ENCODE data around the gene ELOB.

Gene ELOB

GRCh38 chr16:2777231-2777902 lies at the start of gene ELOB:
Gene ELOB, minus strand, starts transcription at chr16:2777280. Its CDS starts 41 bp downstream, at chr16:2777239.
- peaks cover 33% of the 10 kb centered on the region for H3K4me1 ChIP-seq (ENCODE audit: control insufficient read depth, insufficient read depth, low read length)
- no peaks in the 10 kb centered on the region for H3K9me3 ChIP-seq (ENCODE audit: control insufficient read depth, low read length)
- peaks cover 26% of the 10 kb centered on the region for H3K36me3 ChIP-seq (ENCODE audit: control insufficient read depth, insufficient read depth, low read length, severe bottlenecking)
- DNase-seq (ENCODE audit: low read depth) = peak; percentile 95
- peak within 1 kb of the TSS; percentile 100 for H3K9ac ChIP-seq (ENCODE audit: low read length)
- H3K4me3 ChIP-seq (ENCODE audit: low read length) = peak within 1 kb of the TSS; percentile 98
- peaks cover under 1% of the 10 kb centered on the region for H3K27me3 ChIP-seq (replicated peaks; ENCODE audit: control insufficient read depth, insufficient read depth, low read length)

- Histone ChIP-seq H3K27me3 (replicated peaks; ENCODE audit: control insufficient read depth, insufficient read depth, low read length) (peaks cover 50% of the 10 kb centered on the region), H3K9me3 (ENCODE audit: control insufficient read depth, low read length) (no peaks in the 10 kb centered on the region), H3K4me1 (ENCODE audit: control insufficient read depth, insufficient read depth, low read length) (no peaks in the 10 kb centered on the region), H3K9ac (ENCODE audit: low read length) (no peak overlapping the region), H3K36me3 (ENCODE audit: control insufficient read depth, insufficient read depth, low read length, severe bottlenecking) (no peaks in the 10 kb centered on the region), H3K4me3 (ENCODE audit: low read length) (no peak overlapping the region)
- DNase-seq (ENCODE audit: low read depth) = no peak
Measured at GRCh38 chr16:2825906-2826305, 48.8 kb upstream of the ELOB start.

- Histone ChIP-seq H3K27me3 (replicated peaks; ENCODE audit: control insufficient read depth, insufficient read depth, low read length) (peaks cover 54% of the 10 kb centered on the region), H3K4me1 (ENCODE audit: control insufficient read depth, insufficient read depth, low read length) (no peaks in the 10 kb centered on the region), H3K9me3 (ENCODE audit: control insufficient read depth, low read length) (no peaks in the 10 kb centered on the region), H3K9ac (ENCODE audit: low read length) (no peak overlapping the region), H3K4me3 (ENCODE audit: low read length) (no peak overlapping the region), H3K36me3 (ENCODE audit: control insufficient read depth, insufficient read depth, low read length, severe bottlenecking) (no peaks in the 10 kb centered on the region)
- DNase-seq (ENCODE audit: low read depth) = no peak
Measured at GRCh38 chr16:2825049-2825742, 48.1 kb upstream of the ELOB start.

GRCh38 chr16:2824626-2825025 lies 47.5 kb upstream of the ELOB start:
- Histone ChIP-seq H3K9ac (ENCODE audit: low read length) (no peak overlapping the region), H3K27me3 (replicated peaks; ENCODE audit: control insufficient read depth, insufficient read depth, low read length) (peaks cover 59% of the 10 kb centered on the region), H3K36me3 (ENCODE audit: control insufficient read depth, insufficient read depth, low read length, severe bottlenecking) (no peaks in the 10 kb centered on the region), H3K4me3 (ENCODE audit: low read length) (no peak overlapping the region), H3K4me1 (ENCODE audit: control insufficient read depth, insufficient read depth, low read length) (no peaks in the 10 kb centered on the region), H3K9me3 (ENCODE audit: control insufficient read depth, low read length) (no peaks in the 10 kb centered on the region)
- no peak for DNase-seq (ENCODE audit: low read depth)

GRCh38 chr16:2822496-2822895 lies 45.4 kb upstream of the ELOB start:
- DNase-seq (ENCODE audit: low read depth) = no peak
- Histone ChIP-seq H3K4me3 (ENCODE audit: low read length) (no peak overlapping the region), H3K27me3 (replicated peaks; ENCODE audit: control insufficient read depth, insufficient read depth, low read length) (peaks cover 62% of the 10 kb centered on the region), H3K9ac (ENCODE audit: low read length) (no peak overlapping the region), H3K36me3 (ENCODE audit: control insufficient read depth, insufficient read depth, low read length, severe bottlenecking) (no peaks in the 10 kb centered on the region), H3K4me1 (ENCODE audit: control insufficient read depth, insufficient read depth, low read length) (no peaks in the 10 kb centered on the region), H3K9me3 (ENCODE audit: control insufficient read depth, low read length) (no peaks in the 10 kb centered on the region)

GRCh38 chr16:2822158-2822495 lies 45.0 kb upstream of the ELOB start:
- H3K27me3 ChIP-seq (replicated peaks; ENCODE audit: control insufficient read depth, insufficient read depth, low read length) = peaks cover 59% of the 10 kb centered on the region
- no peak overlapping the region for H3K4me3 ChIP-seq (ENCODE audit: low read length)
- H3K9ac ChIP-seq (ENCODE audit: low read length) = no peak overlapping the region
- DNase-seq (ENCODE audit: low read depth) = no peak
- no peaks in the 10 kb centered on the region for H3K9me3 ChIP-seq (ENCODE audit: control insufficient read depth, low read length)
- H3K4me1 ChIP-seq (ENCODE audit: control insufficient read depth, insufficient read depth, low read length) = no peaks in the 10 kb centered on the region
- H3K36me3 ChIP-seq (ENCODE audit: control insufficient read depth, insufficient read depth, low read length, severe bottlenecking) = no peaks in the 10 kb centered on the region

GRCh38 chr16:2821487-2822157 lies 44.5 kb upstream of the ELOB start:
- Histone ChIP-seq H3K36me3 (ENCODE audit: control insufficient read depth, insufficient read depth, low read length, severe bottlenecking) (no peaks in the 10 kb centered on the region), H3K4me1 (ENCODE audit: control insufficient read depth, insufficient read depth, low read length) (no peaks in the 10 kb centered on the region), H3K9ac (ENCODE audit: low read length) (no peak overlapping the region), H3K27me3 (replicated peaks; ENCODE audit: control insufficient read depth, insufficient read depth, low read length) (peaks cover 54% of the 10 kb centered on the region), H3K4me3 (ENCODE audit: low read length) (no peak overlapping the region), H3K9me3 (ENCODE audit: control insufficient read depth, low read length) (no peaks in the 10 kb centered on the region)
- no peak for DNase-seq (ENCODE audit: low read depth)

- Histone ChIP-seq H3K36me3 (ENCODE audit: control insufficient read depth, insufficient read depth, low read length, severe bottlenecking) (no peaks in the 10 kb centered on the region), H3K9ac (ENCODE audit: low read length) (no peak overlapping the region), H3K4me1 (ENCODE audit: control insufficient read depth, insufficient read depth, low read length) (no peaks in the 10 kb centered on the region), H3K4me3 (ENCODE audit: low read length) (no peak overlapping the region), H3K27me3 (replicated peaks; ENCODE audit: control insufficient read depth, insufficient read depth, low read length) (peaks cover 51% of the 10 kb centered on the region), H3K9me3 (ENCODE audit: control insufficient read depth, low read length) (no peaks in the 10 kb centered on the region)
- DNase-seq (ENCODE audit: low read depth) = no peak
Measured at GRCh38 chr16:2820836-2821486, 43.9 kb upstream of the ELOB start.

GRCh38 chr16:2819939-2820835 lies 43.1 kb upstream of the ELOB start:
- DNase-seq (ENCODE audit: low read depth) = no peak
- no peak overlapping the region for H3K4me3 ChIP-seq (ENCODE audit: low read length)
- no peaks in the 10 kb centered on the region for H3K36me3 ChIP-seq (ENCODE audit: control insufficient read depth, insufficient read depth, low read length, severe bottlenecking)
- no peaks in the 10 kb centered on the region for H3K9me3 ChIP-seq (ENCODE audit: control insufficient read depth, low read length)
- H3K27me3 ChIP-seq (replicated peaks; ENCODE audit: control insufficient read depth, insufficient read depth, low read length) = peaks cover 47% of the 10 kb centered on the region
- H3K9ac ChIP-seq (ENCODE audit: low read length) = no peak overlapping the region
- H3K4me1 ChIP-seq (ENCODE audit: control insufficient read depth, insufficient read depth, low read length) = no peaks in the 10 kb centered on the region

GRCh38 chr16:2819179-2819938 lies 42.3 kb upstream of the ELOB start:
- peaks cover 52% of the 10 kb centered on the region for H3K27me3 ChIP-seq (replicated peaks; ENCODE audit: control insufficient read depth, insufficient read depth, low read length)
- no peak for DNase-seq (ENCODE audit: low read depth)
- H3K4me3 ChIP-seq (ENCODE audit: low read length) = no peak overlapping the region
- H3K9me3 ChIP-seq (ENCODE audit: control insufficient read depth, low read length) = no peaks in the 10 kb centered on the region
- H3K9ac ChIP-seq (ENCODE audit: low read length) = no peak overlapping the region
- no peaks in the 10 kb centered on the region for H3K4me1 ChIP-seq (ENCODE audit: control insufficient read depth, insufficient read depth, low read length)
- H3K36me3 ChIP-seq (ENCODE audit: control insufficient read depth, insufficient read depth, low read length, severe bottlenecking) = no peaks in the 10 kb centered on the region
